Choroid plexus epithelial cell (primary cell): ENCODE results near the gene LRP1B.
A peak's percentile ranks its signal among the peaks of the same experiment; 100 is the strongest.

Source experiments
- DNase-seq: peaks from one replicate; pipeline ENCODE4 v3.0.0-alpha.2; 2010; ENCODE audit warnings: low read depth
- H3K4me3 ChIP-seq: 2 replicates; pipeline ENCODE4 v1.5.1; 2011; ENCODE audit warnings: low read depth, mild to moderate bottlenecking, control low read depth, low read length, moderate library complexity
- CTCF ChIP-seq: conservative IDR thresholded peaks from 2 replicates; pipeline ENCODE4 v1.5.1; 2011; ENCODE audit warnings: low read depth, mild to moderate bottlenecking, control low read depth, inconsistent platforms, low read length, moderate library complexity

Gene LRP1B

GRCh38 chr2:141633132-141633531 lies 497.7 kb downstream of the LRP1B start:
- no peak for DNase-seq
- H3K4me3 ChIP-seq = no peak overlapping the region
- TF ChIP-seq CTCF = no peak

DNA sequence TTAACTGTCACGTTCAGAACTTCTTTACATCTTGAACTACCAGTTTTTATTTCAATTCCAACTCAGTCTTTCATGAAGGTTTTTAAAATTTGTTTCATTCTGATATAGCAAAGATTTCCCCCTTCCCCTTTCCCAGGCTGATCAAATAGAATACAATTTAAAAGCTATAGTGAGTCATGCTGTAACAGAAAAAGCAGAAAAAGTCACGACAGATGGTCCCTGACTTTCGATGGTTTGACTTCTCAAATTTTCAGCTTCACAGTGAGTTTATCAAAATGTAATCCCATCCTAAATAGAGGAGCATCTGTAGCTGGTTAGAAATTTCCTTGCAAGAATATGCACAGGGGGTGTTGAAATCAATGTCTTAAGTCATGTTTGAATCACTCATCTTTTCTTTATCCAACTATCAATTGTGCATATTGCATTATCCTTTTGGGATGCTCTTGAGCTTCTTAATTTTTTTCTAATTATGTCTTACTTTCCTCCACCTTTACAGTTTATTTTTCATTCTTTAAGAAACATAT lies 500.3 kb downstream of the LRP1B start:
- TF ChIP-seq CTCF = no peak
- H3K4me3 ChIP-seq = no peak overlapping the region
- DNase-seq = no peak

DNA sequence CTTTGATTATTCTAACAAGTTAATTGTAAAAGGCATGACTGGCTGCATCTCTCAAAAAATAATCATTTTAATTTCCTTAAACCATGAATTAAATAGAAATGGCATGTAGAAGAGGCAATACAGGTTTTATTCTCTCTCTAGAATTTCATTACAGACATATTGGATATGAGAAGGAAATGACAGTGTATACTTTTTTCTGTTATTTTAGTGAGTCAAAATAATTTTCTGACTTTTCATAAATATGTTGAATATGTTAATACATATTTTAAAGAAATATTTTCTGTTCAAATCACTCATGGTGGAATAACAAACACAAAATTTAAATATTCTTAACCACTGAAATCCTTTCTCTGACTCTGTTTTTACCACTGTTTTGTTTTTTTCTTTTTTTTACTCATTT lies 510.4 kb downstream of the LRP1B start:
- no peak for TF ChIP-seq CTCF
- no peak for DNase-seq
- no peak overlapping the region for H3K4me3 ChIP-seq

DNA sequence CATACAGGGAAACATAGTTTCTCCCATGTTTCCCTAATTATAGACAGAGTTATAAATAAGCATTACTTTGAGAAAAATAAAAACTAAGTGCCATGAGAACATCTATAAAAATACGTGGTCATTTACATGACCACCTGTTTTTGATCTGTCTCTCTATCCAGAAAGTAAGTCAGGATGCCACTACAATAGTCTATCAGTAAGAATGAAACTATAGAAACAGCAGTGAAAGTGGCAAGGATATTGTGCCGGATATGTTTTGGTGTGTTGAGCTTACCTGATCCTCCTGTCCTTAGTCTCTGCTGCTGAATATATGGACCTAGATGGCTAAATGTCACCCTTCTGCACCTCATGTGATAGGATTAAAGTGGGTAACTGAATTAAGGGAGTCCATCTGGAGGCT lies 512.4 kb downstream of the LRP1B start:
- TF ChIP-seq CTCF = no peak
- DNase-seq = no peak
- H3K4me3 ChIP-seq = no peak overlapping the region

DNA sequence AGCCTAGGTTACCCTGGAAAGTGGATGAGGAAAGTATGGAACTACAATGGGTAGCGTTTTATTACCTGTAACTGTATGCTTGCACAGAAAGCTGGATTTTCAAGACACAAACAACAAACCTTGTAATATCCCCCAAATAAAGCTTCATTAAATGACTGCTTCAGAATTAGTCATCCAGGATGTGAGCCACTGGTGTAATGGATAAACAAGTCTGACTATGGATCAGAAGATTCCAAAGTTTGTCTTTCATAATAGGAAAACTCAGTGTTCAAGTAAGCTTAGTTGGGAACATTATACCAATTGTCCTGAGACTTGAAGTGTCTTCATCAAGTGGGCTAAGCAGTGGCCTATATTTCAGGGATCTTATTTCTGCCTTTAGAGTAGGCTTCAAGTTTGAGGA lies 518.8 kb downstream of the LRP1B start:
- no peak for TF ChIP-seq CTCF
- DNase-seq = peak; percentile 42
- no peak overlapping the region for H3K4me3 ChIP-seq

DNA sequence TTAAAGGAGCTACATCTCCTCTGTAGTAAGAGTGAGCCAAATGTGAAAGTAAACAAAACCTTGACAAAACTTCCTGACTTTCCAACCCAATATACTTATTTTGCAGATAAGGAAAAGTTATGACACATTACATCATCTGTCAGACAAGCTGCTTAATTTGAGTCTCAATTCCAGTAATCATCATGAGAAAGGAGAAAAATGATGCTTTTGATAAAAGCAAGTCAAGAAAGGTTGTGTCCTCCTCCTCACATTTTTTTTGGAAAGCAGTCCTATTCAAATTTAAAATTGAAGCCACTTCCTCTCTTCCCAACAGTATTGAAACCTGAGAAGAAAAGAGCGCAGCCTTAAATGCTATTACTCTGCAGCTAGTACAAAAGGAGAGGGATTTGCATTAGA lies 519.6 kb downstream of the LRP1B start:
- DNase-seq = peak; percentile 47
- H3K4me3 ChIP-seq = peak overlapping the region; percentile 29
- TF ChIP-seq CTCF = no peak

GRCh38 chr2:141610564-141611175 lies 520.1 kb downstream of the LRP1B start:
- no peak overlapping the region for H3K4me3 ChIP-seq
- no peak for DNase-seq
- TF ChIP-seq CTCF = no peak
